ENCODE data around the gene ITGB1. TPM values are rescaled to one million over a fixed set of nuclear protein-coding genes. Genes with fewer than 3 reads are reported as not detected.

Gene ITGB1
- total RNA-seq, 4 donors from 2014 or later = 159 to 216 (median 209) TPM

DNA sequence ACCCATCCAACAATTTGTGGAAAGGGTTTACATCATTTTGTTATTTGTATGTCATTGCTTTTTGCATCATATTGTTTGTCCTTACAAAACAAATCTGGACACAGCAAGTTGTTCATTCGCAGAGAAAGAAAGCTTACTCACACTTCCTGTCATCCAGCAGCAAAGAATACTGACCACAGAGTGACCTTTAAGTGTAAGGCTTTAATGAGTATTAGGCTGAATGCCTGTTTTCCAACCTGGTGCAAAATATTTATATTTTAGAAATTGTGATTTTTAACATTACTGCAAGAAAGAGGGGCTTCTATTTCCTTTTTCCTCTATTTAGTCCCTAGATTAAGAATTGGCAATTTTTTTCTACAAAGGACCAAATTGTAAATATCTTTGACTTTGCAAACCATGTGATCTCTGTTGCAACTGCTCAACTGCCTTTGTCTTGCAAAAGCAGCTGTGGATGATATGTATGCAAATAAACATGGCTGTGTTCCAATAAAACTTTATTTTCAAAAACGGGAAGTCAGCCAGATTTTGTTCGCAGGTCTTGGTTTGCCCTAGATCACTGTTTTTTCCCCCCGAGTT, 27.8 kb upstream of the ITGB1 start:
- WGBS, 2 donors = 44 to 51% methylated on average over 4 of the region's 4 CpGs
- intact Hi-C loops (cut with DNase I; ENCODE audit: low total_unique reads) = no loop called here

DNA sequence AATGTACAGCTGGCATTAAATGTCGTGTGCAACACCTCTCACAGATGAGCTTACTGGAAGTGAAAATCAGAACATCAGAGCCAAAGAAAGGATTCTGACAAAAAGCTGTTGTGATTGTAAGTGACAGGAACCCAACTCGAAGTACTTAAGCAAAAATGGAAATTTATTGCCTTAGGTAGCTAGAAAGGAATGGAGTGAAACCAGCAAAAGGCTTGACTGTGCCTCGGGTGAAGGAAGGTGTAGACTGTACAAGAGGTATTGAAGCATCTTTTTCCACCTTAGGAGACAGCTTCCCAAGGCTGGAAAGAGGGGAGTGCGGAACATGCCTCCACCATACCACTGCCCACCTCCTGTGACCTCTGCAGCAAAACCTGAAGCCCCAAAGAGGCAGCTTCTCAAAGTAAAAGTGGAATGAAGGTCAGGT, 27.3 kb upstream of the ITGB1 start:
- 80 to 82% methylated on average over 4 of the region's 4 CpGs for WGBS, 2 donors
- H3K4me3 ChIP-seq (ENCODE audit: low read depth, poor library complexity, severe bottlenecking) = no peak overlapping the region
- no peak for DNase-seq (ENCODE audit: low spot score in 2 of 2)
- TF ChIP-seq CTCF (IDR thresholded peaks at IDR 0.05) (no peak), POLR2A (IDR thresholded peaks at IDR 0.05) (no peak)
- intact Hi-C loops (cut with DNase I; ENCODE audit: low total_unique reads) = no loop called here

More for the DNA sequence above, 27.8 kb upstream of the ITGB1 start:
- no peak overlapping the region for H3K4me3 ChIP-seq (ENCODE audit: low read depth, poor library complexity, severe bottlenecking)
- TF ChIP-seq POLR2A (IDR thresholded peaks at IDR 0.05) = no peak
- TF ChIP-seq CTCF (IDR thresholded peaks at IDR 0.05) = no peak
- no peak for DNase-seq (ENCODE audit: low spot score in 2 of 2)

- intact Hi-C loops (cut with DNase I; ENCODE audit: low total_unique reads) = no loop called here
- no peak overlapping the region for H3K4me3 ChIP-seq (ENCODE audit: low read depth, poor library complexity, severe bottlenecking)
- no peak for TF ChIP-seq CTCF (IDR thresholded peaks at IDR 0.05)
- TF ChIP-seq POLR2A (IDR thresholded peaks at IDR 0.05) = no peak
- WGBS, 2 donors = 93 to 95% methylated on average over 4 of the region's 4 CpGs
- no peak for DNase-seq (ENCODE audit: low spot score in 2 of 2)
Observed at GRCh38 chr10:32984003-32984600, 26.1 kb upstream of the ITGB1 start.

GRCh38 chr10:32982911-32983909, 25.2 kb upstream of the ITGB1 start:
- intact Hi-C loops (cut with DNase I; ENCODE audit: low total_unique reads) = no loop called here
- no peak overlapping the region for H3K4me3 ChIP-seq (ENCODE audit: low read depth, poor library complexity, severe bottlenecking)
- 74 to 76% methylated on average over 4 of the region's 4 CpGs for WGBS, 2 donors
- no peak for TF ChIP-seq POLR2A (IDR thresholded peaks at IDR 0.05)
- no peak for TF ChIP-seq CTCF (IDR thresholded peaks at IDR 0.05)
- no peak for DNase-seq (ENCODE audit: low spot score in 2 of 2)

GRCh38 chr10:32982293-32982709, 24.3 kb upstream of the ITGB1 start:
- no peak for DNase-seq (ENCODE audit: low spot score in 2 of 2)
- H3K4me3 ChIP-seq (ENCODE audit: low read depth, poor library complexity, severe bottlenecking) = no peak overlapping the region
- no peak for TF ChIP-seq POLR2A (IDR thresholded peaks at IDR 0.05)
- no peak for TF ChIP-seq CTCF (IDR thresholded peaks at IDR 0.05)
- intact Hi-C loops (cut with DNase I; ENCODE audit: low total_unique reads) = no loop called here
- 72% methylated on average over 9 of the region's 9 CpGs for WGBS, 2 donors

Data from lower leg skin (tissue), 4 donors.